HG03354 (cell line): Measurements from ENCODE around the gene NINL.

Source experiments
- ATAC-seq: cut with Tn5 transposase; IDR thresholded peaks from one replicate; pipeline ENCODE4 v1.9.1; 2021; ENCODE audit warnings: mild to moderate bottlenecking; ENCODE audit not compliant: unreplicated experiment, poor library complexity, severe bottlenecking

NINL gene

GRCh38 chr20:25454153-25454900 is 131.0 kb downstream of the NINL start:
- ATAC-seq = no peak

- ATAC-seq = no peak
Measured at GRCh38 chr20:25453035-25453810, 132.1 kb downstream of the NINL start.

- ATAC-seq = no peak
Measured at GRCh38 chr20:25452333-25452732, 133.0 kb downstream of the NINL start.

- no peak for ATAC-seq
Measured at GRCh38 chr20:25447671-25448070, 137.7 kb downstream of the NINL start.

GRCh38 chr20:25444556-25444955 is 140.8 kb downstream of the NINL start:
- no peak for ATAC-seq

GRCh38 chr20:25439328-25439727 is 146.0 kb downstream of the NINL start:
- peak; percentile 70 for ATAC-seq

- ATAC-seq = no peak
Measured at GRCh38 chr20:25437153-25437581, 148.2 kb downstream of the NINL start.

GRCh38 chr20:25424536-25424935 is 160.8 kb downstream of the NINL start:
- ATAC-seq = no peak

GRCh38 chr20:25422032-25422431 is 163.3 kb downstream of the NINL start:
- ATAC-seq = no peak

GRCh38 chr20:25421102-25421501 is 164.2 kb downstream of the NINL start:
- ATAC-seq = no peak

GRCh38 chr20:25418776-25419175 is 166.6 kb downstream of the NINL start:
- no peak for ATAC-seq

- ATAC-seq = no peak
Measured at GRCh38 chr20:25408890-25409289, 176.4 kb downstream of the NINL start.

GRCh38 chr20:25408170-25408547 is 177.2 kb downstream of the NINL start:
- no peak for ATAC-seq

GRCh38 chr20:25407311-25408169 is 177.8 kb downstream of the NINL start, which contains the start of gene GINS1:
GINS1 (plus strand) TSS chr20:25407673; CDS start chr20:25407821, 148 bp downstream.
- peak; percentile 92 for ATAC-seq
